NAMALWA (cell line): Measurements from ENCODE around the gene DNAJB9.

ENCODE experiments used
- DNase-seq: peaks from one replicate; pipeline ENCODE4 v3.0.0-alpha.2; 2015; ENCODE audit warnings: low spot score

The DNAJB9 gene

GRCh38 chr7:108605559-108606201 lies 36.0 kb downstream of the DNAJB9 start:
- no peak for DNase-seq

DNA sequence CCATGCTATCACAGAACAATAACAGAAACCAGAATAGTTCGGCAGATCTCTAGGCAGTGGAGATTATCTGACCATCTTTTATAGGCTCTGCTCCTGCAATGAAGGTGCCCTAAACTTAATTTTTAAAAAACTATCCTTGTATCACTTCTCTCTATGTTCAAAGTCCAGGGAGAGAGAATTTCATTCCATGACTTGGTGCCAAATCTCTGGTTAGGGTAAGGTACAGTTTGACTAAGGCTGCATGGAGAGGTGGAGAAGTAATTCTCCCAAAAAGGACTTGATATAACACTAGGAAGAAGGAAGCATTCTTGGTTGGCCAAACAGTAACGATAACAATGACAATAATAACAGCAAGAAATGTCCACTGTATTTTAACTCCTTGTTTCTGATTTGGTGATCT lies 40.0 kb downstream of the DNAJB9 start:
- DNase-seq: no peak

DNA sequence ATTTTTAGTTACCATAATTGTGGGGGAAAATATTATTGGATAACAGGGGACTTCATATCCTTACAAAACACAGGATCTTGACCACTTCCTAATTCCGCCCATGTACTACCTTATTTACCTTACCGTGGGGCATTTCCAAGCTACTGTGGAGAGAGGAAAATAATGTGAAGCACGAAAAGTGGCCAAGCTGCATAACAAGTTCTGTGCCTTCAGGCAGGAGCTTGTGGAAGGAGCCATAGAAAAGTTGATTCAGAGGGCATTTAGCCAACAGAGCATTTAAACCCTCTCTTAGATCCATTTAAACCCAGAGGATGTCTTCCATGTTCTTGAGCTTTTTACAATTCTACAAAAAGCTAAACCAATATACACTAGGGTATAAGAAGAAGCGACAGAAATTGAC lies 41.6 kb downstream of the DNAJB9 start:
- no peak for DNase-seq

DNA sequence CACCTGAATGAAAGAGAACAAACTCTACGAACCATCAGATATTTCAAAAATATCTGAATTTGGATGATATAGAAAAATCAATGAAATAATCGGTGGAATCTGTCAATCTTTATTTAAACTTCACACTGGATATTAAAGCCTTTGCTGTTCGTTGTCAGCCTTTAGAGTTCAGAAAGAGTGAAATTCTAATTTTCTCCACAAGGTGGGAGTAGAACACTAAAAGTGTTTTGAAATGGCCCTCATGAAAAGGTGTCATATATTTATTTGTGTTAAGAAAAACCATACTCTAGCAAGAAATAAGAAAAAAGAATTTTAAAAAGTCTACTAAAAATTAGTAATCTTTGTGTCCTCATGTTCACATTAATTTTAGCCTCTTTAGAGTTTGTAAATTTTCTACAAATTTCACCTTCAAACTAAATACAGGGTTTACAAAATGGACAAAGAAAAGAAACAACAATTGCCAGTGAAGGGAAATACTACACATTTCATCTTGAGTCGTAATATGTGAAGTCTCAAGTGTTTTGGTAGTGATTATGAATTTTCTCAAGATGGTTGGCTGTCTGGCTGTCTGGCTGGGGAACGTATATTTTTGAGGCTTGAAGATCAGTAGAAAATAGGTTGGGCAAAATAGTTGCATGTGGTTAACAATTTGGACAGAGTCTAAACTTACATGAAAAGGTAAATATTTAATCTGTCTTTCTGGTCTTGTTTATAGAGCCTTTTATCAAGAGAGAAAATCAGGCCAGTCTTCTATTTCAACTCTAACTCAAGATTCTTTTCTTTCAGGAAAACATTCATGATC lies 43.7 kb downstream of the DNAJB9 start:
- DNase-seq: peak; percentile 85

- no peak for DNase-seq
Observed at GRCh38 chr7:108613949-108614381, 44.3 kb downstream of the DNAJB9 start.

DNA sequence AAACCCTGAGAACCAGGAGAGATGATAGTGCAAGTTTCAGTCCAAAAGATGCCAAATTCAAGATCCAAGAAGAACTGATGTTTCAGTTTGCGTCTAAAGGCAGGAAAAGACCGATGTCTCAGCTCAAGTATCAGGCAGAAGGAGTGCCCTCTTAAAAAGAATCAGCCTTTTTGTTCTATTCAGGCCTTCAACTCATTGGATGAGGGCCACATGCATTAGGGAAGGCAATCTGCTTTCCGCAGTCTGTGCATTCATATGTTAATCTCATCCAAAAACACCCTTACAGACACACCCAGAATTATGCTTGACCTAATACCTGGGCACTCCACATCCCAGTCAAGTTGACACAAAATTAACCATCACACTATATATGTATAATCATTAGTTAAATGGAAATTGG lies 45.2 kb downstream of the DNAJB9 start:
- DNase-seq: no peak

- no peak for DNase-seq
Observed at GRCh38 chr7:108618056-108618455, 48.4 kb downstream of the DNAJB9 start.

DNA sequence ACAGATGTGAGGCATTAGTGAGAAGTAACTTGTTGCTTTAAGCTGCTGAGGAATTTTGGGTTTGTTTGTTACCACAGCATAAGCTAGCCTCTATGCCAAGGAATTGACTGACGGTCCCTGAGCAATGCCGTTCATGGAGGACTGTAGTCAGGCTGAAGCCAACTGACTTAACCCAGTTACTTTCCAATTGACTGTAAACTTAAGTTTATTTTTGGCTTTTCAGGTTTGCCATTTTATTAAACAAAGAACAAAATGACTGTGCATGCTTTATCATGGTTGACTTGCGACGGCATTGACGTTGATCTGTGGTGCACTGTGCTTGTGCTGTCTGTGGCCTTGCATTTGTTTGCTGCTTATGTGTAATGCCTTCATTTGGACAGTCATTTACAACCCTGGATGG lies 53.5 kb downstream of the DNAJB9 start:
- no peak for DNase-seq
